ENCODE measurements around the gene KRAS.
A peak's percentile ranks its signal among the peaks of the same experiment; 100 is the strongest.

The KRAS gene

GRCh38 chr12:25269701-25270100 lies 19.0 kb upstream of the KRAS start:
- H3K4me3 ChIP-seq (ENCODE audit: low read depth, low read length), result no peak overlapping the region
- TF ChIP-seq, protein P1, sequence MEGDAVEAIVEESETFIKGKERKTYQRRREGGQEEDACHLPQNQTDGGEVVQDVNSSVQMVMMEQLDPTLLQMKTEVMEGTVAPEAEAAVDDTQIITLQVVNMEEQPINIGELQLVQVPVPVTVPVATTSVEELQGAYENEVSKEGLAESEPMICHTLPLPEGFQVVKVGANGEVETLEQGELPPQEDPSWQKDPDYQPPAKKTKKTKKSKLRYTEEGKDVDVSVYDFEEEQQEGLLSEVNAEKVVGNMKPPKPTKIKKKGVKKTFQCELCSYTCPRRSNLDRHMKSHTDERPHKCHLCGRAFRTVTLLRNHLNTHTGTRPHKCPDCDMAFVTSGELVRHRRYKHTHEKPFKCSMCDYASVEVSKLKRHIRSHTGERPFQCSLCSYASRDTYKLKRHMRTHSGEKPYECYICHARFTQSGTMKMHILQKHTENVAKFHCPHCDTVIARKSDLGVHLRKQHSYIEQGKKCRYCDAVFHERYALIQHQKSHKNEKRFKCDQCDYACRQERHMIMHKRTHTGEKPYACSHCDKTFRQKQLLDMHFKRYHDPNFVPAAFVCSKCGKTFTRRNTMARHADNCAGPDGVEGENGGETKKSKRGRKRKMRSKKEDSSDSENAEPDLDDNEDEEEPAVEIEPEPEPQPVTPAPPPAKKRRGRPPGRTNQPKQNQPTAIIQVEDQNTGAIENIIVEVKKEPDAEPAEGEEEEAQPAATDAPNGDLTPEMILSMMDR (IDR thresholded peaks at IDR 0.05; ENCODE audit: insufficient read depth, low read depth, low read length, missing control alignments), result no peak
- DNase-seq (ENCODE audit: low read depth), result peak; percentile 59

DNA sequence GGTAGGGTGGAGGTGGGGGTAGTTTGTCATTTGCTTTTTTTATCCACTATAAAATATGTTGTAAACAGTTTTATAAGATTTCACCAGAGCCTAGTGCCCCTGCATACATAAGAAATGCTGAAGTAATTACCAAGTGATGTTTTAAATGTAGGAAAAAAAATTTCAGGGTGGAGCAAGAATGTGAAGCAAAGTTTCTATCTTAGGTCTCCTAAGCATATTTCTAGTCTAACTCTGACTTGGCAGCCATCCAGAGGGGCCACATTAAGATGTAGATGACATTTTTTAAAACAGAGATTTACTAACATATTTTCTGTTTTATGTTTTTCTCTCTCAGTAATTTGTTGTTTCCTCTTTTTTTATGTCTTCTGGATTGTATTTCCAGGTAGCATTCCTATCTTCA lies 15.8 kb upstream of the KRAS start:
- no peak overlapping the region for H3K4me3 ChIP-seq (ENCODE audit: low read depth, low read length)
- TF ChIP-seq, protein P1 (IDR thresholded peaks at IDR 0.05; ENCODE audit: insufficient read depth, low read depth, low read length, missing control alignments), result no peak
- no peak for DNase-seq (ENCODE audit: low read depth)

GRCh38 chr12:25264862-25265261 lies 14.1 kb upstream of the KRAS start:
- TF ChIP-seq, protein P1 (IDR thresholded peaks at IDR 0.05; ENCODE audit: insufficient read depth, low read depth, low read length, missing control alignments), result no peak
- no peak overlapping the region for H3K4me3 ChIP-seq (ENCODE audit: low read depth, low read length)
- DNase-seq (ENCODE audit: low read depth), result no peak

DNA sequence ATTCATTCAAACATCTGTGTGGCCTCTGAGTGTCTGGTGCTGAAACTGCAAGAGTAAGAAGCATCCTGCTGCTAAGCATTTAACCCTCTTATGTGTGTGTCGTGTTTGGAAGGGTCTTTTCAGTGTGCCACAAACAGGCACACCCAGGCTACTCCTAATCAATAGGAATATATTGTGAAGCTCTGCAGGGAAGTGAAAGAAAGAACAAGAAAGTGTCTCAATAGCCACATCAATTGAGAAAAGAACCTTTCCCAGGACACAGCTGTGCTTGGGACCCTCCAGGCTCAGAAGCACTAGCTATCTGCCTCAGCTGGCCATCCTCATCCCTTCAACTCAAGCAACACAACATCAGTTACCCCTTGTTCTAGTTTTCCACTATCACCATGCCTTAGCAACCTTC lies 13.4 kb upstream of the KRAS start:
- DNase-seq (ENCODE audit: low read depth), result no peak
- TF ChIP-seq, protein P1 (IDR thresholded peaks at IDR 0.05; ENCODE audit: insufficient read depth, low read depth, low read length, missing control alignments), result no peak
- no peak overlapping the region for H3K4me3 ChIP-seq (ENCODE audit: low read depth, low read length)

GRCh38 chr12:25263594-25263993 lies 12.9 kb upstream of the KRAS start:
- no peak overlapping the region for H3K4me3 ChIP-seq (ENCODE audit: low read depth, low read length)
- DNase-seq (ENCODE audit: low read depth), result no peak
- TF ChIP-seq, protein P1 (IDR thresholded peaks at IDR 0.05; ENCODE audit: insufficient read depth, low read depth, low read length, missing control alignments), result no peak

DNA sequence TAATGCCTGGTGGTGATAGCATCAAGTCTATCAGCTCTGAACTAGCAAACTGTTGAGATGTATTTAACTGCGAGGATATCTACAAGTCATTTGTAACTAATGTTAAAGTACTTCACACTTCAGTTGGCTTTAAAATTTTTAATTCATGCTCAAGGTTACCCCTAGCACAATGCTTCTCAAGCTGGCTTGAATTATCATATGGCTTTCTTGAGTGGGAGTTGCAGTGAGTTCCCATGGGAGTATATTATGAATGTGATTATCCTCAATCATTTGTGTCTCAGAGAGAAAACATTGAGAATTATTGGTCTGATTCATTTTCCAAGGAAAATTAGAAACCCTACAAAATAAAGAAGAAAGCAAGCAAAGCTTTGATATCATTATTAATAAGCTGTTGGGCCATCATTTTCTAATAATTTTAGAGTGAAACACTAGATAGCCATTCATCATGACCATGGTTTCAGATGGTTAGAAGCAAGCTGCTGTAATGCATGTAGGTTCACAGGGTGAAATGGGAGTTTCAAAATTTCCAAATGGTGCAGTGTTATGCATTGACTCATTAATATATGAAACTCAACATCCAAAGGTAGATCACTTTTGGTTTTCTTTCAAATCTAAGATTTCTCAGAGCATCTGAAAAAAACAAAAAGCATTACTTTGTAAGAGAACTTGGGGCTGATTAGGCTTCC lies 11.8 kb upstream of the KRAS start:
- DNase-seq (ENCODE audit: low read depth), result no peak
- no peak overlapping the region for H3K4me3 ChIP-seq (ENCODE audit: low read depth, low read length)
- TF ChIP-seq, protein P1 (IDR thresholded peaks at IDR 0.05; ENCODE audit: insufficient read depth, low read depth, low read length, missing control alignments), result no peak
